ENCODE measurements around the gene LRRC71.

Gene LRRC71

DNA sequence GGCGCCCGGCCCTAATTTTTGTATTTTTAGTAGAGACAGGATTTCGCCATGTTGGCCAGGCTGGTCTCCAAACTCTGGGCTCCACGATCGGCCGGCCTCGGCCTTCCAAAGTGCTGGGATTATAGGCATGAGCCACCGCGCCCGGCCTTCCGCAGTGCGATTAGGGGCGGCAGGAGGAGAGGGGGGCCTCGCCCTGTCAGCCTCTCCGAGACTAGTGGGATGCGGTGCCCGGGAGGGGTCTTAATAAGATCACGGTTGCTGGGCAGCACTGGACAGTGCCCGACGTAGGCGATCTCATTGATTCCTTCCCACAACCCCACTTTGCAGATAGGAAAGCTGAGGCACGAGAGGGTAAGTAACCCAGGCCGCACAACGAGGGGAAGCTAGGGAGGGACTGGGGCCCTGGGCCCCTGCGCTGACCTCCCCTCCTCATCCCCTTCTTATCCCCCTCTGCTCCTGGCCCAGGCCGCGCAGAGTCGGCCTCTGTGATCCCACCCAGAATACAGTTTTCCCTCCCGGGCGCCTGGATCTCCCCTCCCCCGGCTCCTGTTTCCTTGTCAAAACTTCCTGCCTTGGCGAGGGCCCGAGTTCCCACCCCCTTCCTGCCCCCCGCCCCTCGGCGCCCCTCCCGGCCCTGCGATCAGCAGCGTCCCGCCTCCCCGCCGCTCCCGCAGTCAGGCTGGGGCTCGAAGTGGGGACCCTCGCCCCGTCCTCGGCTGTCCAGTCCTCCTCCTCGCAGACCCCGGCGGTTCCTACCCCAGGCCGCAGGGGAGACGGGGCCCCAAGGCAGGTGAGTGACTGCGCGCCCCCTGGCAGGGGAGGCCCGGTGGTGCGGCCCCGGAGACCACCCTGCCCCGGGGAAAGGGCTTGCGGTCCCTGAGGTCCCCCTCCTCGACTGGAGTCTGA lies 27.1 kb upstream of the LRRC71 start, which contains the start of gene PEAR1:
Gene PEAR1 (plus strand): TSS at position 671 of the 906 bp plus-strand sequence. CDS start 10,209 bp downstream, outside the sequence.
- no peak for DNase-seq

DNA sequence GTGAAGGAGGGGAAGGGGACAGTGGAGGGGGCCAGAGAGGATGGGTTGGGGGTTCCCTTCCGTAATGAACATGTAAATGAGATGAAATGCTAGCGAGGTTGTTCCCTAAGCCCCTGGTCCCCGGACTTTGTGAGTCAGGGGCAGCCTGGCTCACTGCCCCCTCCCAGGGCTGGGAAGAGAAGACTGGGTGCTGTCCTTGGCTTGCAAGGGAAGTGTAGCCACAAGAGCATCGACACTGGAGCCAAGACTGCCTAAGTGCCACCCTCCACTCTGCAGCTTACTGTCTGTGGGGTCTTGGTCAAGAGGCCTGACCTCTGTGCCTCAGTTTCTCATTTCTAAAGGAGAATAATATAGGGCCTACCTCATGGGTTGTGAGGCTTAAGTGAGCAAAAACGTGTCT lies 26.4 kb upstream of the LRRC71 start:
- DNase-seq = no peak

DNA sequence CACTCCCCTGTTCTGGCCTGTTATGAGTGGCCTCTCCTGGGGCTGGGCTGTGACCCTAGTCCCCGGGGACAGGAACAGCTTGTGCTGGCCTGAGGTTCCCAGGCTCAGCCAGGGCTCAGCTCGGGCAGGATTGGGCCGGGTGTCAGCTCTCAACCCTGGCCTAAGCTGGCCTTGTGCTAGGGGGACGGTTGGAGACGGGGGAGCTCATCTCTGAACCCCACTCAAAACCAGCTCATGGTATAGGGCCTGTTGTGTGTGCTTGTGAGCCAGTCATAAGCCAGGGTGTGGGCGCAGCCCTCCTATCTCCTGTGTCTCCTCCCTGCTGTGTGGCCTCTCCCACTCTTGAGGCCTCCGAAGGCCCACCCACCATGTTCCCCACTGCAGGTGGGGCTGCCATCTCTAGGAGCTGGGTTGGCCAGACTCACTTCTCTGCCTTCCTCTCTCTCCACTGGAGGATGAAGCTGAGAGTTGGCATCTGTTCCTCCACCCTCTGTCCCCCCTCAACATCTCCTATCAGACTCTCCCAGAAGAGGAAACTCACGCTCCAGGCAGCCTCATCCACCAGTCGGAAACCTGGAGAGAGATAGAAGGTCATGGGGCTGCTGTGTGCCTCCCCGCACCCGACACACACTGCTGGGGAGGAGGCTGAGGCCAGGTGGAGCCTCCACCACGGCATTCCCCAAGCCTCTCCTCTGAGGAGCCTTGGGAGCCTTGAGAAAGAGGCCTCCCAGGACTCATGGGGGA lies 25.5 kb upstream of the LRRC71 start:
- DNase-seq = no peak

DNA sequence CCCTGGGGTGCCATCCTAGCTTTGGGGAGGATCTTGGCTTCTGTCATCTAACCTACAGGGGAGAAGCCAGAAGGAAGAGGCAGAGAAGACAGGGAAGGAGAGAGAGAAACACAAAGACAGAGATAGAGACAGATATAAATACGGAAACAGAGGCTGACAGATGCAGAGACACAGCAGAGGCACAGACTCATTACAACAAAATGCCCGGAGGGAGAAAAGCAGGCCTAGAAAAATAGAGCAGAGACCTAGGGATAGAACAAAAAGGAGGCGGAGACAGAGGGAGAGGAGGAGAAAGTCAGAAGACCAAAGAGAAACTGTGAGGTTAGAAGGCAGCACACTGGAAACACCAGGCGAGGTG lies 25.0 kb upstream of the LRRC71 start:
- DNase-seq = no peak

DNA sequence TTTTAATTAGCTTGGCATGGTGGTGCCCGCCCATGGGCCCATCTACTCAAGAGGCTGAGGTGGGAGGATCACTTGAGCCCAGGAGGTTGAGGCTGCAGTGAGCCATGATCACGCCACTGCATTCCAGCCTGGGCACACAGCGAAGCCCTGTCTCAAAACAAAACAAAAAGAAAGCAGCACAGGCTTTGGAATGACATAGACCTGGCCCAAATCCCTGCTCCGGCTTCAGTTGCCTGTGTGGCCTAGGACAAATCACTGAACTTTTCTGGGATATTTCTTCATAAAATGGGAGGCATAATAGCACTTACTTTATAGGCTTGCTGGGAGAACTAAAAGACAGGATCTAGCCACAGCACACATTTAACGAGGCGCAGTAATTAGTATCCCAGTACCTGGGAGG lies 24.5 kb upstream of the LRRC71 start:
- no peak for DNase-seq

DNA sequence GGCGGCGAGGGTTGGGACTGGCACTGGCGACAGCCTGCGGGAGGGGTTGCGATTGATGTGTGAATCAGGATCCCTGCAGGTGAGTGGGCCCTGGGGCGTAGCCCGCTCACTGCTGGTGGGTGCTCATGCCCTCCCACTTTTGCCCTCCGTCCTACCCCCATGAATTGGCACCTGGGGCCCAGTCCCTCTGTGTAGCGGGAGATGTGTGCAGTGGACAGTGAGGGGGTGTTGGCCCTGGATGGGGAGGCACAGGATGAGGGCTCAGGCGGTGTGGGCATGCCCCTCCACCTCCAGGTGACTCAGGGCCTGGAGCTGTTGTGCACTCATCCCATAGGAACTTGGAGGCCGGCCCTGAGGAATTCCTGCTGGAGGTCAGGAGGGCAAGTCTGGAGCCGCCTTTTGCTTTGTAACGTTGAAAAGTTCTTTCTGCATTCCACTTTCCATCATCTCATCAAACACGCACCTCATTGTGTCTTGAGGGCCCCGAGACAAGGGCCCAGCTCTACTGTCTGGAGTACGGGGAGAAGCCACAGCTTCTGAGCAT lies 23.9 kb upstream of the LRRC71 start:
- DNase-seq = no peak

DNA sequence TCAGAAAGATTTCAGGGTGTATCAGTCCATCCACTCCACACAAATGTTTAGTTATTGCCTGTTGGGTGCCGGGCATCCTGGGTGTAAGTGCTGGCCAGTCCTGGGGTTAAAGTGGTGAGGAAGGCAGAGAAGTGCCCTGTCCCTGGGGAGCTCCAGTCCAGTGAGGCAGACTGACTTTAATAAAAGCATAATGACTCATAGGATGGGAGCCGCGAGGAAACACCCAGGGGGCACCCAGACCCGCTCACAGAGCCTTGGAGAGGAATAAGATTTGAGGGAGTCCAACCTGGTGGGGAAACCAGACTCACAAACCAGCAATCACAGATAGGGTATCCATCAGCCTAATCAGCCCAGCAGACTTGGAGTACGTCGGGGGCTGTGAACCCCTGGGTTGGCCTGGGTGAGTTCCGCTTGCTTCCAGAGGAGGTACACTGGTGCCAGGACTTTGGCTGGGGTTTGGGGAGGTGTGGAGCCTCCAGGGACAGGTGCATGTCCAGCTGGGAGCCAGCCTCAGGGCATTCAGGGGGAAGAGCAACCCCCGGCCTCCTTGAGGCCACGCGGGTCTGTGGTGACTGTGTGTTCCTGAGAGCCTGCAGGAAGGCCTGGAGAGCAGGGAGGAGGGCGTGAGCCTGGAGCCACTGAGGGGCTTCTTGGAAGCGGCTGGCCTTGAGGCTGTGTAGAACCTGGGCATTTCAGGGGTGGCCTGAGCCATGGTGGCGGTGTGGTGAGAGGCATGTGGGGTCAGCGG lies 23.2 kb upstream of the LRRC71 start:
- no peak for DNase-seq

DNA sequence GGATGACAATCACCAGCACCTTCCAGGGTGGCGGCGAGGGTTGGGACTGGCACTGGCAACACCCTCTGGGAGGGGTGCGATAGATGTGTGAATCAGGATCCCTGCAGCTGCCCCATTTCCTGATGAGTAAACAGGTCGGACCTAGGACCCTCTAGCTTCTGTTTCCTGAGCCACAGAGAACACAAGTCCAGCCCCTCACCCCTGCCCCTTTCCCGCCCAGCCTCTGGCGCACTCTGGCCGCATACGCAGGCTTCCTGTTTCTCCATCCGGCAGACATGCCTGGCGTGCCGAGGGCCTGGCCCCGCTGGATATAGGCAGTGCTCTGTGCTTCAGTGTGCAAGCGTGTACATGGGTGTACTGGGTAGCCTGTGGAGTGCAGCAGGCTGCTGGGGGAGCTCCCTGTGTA lies 22.3 kb upstream of the LRRC71 start:
- no peak for DNase-seq

DNA sequence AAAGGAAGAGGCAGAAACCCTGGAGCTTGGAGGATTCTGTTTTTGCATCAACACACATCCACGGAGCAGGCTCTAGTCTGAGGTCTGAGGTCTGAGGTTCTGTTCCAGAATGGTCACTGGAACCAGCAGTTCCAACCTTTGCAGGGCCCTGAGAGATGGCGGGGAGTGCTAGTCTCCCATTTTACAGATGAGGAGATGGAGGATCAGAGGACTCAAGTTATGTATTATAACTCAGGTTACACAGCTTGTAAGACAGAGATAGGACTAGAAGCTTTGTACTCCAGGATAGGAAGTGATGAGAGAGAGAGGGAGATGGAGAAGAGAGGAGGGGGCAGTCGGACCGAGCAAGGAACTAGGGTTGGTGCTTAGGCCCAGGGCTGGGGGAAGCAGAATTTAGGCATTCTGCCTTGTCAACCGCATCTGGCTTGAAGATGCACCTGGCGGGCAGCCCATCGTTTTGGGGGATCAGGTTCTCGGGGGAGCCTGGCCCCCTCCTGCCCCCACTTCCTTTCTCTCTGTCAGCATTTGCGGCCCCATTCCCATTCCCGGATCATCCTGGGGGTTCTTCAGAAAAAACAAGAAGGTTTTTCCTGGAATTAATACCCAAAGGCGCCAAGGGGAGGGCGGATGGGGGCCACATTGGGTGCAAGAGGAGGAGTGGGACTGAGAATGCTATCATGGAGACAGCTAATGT lies 21.3 kb upstream of the LRRC71 start:
- DNase-seq = no peak

DNA sequence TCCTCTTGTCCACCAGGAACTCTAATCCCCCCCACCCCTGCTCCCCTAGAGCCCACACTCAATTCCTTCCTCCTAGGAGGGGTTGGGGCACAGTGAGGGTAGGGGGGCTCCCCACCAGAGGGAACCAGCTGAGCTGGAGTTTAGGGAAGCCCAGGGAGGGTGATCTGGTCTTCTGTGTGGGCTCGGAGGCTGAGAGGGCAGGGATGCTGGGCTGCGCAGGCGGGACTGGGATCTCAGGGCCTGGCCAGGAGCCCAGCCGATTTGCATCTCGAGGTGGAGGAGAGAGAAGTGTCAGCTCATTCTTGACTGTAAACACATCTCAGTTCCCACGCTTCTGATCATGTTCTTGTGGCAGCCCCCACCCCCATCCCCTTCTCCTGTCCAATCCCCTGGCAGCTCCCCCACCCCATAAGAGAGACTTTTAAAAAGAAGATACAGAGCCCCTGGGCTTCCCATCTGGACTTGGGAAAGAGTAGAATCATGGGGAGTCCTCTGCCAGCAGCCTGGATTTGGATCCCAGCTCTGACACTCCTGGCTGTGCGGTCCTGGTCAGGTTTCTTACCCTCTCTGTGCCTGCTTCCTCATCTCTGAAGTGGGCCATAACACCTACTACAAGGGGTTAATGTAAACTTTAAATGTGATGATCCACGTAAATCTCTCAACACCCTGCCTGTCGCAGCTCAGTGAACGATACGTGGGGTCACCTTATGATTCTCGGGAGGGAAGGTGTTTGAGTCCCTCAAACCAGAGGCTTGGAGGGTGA lies 20.3 kb upstream of the LRRC71 start:
- no peak for DNase-seq

DNA sequence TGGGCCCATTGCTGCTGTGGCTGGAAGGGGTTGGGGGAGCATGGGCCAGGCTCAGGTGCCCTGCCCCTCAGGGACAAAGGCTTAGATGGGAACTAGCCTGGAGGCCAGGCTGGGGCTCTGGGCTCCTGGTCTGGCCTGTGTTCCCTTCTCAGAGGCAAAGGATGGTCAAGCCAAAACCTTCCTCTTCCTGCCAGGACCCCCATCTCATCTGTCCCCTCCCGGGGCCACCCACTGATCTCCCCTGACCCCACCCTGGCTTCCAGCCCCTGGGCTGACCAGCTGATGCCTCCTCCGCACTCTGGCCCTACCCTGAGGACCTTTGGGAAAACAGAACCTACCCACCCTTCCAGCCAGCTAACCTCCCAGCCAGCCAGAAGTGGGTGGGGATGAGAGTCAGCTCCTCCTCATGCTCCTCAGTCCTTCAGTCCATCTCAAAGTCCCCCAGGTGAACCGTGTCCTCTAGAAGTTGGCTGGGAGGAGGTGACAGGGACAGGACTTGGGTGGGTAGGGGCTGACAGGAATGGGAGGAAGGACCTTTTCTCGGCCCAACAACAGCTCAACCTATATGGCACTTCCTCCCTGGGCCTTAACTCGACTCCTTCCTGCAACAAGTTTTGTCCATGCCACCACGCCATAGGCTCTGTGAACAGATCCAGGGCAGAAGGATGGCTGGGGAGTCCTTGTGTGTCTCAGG lies 19.4 kb upstream of the LRRC71 start:
- DNase-seq = no peak

DNA sequence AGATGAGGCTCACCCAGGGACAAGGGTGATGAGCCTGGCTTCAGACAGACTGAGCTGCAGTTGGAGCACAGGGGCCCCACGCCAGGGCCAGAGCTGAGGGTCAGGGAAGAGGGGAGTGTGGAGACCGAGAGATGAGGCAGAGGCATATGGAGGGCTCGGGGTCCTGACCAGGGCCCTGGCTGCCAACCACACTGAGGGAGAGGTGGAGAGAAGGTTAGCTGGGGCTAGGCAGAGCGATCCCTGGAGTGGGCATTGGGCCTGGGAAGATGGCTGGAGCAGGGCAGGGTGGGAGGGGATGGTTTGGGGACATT lies 18.9 kb upstream of the LRRC71 start:
- no peak for DNase-seq

DNA sequence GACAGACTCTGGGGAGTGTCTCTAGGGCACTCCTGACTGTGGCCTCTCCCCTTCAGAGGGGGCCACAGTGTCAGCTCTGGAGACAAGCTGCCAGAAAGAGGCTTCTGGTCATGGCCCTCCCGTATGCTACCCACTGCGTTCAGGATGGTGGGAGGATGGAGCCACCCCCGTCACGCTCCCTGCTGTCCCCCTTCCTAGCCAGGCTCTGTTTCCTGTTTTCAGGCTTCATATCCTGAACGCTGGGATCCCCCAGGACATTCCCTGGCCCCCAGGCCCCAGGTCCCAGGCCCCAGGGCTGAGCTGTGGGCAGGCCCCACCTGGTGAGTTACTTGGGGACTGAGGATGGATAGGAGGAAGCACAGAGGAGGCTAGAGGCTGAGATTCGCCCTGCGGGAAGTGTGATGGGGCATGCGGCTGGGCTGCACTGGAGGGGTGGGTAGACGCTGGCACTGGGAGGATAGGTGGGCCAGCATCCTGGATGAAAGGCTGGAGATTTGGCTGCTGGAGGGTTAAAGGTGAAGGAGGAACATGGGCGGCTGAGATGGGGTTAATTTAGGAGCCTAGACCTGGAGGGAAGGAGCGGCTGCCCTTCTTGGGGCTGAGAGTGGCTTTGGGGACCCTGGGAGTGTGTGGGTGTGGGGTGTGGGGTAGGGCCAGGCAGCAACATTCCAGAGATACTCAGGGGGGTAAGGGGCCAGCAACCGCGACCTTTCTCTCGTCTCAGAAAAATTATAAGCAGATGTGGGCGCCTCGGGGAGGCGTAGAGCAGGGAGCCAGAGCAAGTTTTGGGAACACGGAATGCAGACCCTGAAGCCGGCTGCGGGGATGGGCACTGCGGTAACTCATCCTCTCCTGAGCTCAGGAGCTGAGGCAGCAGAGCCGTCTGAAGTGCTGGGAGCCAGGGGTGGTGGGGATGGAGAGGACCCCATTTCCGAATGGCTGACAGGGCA lies 18.2 kb upstream of the LRRC71 start:
- DNase-seq = no peak

DNA sequence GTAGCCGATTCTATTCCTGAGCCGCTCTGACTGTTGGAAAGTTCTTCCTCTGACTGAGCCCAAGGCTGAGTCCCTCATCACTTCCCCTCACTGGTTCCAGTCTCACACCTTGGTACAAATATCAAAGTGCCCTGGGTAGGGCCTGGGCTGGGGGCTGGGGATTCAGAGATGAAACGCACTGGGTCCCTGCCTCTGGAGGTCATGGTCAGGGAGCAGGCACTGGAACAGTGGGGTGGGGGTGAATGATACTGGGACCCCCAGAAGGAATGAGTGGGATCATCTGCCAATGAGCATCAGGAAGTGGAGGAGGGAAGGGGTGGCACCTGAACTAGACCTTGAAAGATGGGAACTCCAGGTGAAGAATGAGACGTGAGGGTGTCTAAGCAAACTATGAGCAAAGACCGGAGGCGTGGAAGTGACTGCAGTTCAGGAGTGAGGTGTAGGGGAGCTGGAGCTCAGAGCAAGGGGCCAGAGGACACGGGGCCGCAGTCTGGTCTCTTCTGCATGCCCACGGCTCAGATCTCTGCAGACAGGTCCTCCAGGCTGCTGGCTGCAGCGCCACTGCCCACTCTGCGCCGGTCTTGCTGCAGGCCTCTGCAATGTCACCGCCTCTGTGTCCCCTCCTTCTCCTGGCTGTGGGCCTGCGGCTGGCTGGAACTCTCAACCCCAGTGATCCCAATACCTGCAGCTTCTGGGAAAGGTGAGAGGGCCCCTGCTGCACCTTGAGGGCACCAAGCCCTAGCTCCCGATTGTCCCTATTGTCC lies 16.9 kb upstream of the LRRC71 start:
- no peak for DNase-seq

DNA sequence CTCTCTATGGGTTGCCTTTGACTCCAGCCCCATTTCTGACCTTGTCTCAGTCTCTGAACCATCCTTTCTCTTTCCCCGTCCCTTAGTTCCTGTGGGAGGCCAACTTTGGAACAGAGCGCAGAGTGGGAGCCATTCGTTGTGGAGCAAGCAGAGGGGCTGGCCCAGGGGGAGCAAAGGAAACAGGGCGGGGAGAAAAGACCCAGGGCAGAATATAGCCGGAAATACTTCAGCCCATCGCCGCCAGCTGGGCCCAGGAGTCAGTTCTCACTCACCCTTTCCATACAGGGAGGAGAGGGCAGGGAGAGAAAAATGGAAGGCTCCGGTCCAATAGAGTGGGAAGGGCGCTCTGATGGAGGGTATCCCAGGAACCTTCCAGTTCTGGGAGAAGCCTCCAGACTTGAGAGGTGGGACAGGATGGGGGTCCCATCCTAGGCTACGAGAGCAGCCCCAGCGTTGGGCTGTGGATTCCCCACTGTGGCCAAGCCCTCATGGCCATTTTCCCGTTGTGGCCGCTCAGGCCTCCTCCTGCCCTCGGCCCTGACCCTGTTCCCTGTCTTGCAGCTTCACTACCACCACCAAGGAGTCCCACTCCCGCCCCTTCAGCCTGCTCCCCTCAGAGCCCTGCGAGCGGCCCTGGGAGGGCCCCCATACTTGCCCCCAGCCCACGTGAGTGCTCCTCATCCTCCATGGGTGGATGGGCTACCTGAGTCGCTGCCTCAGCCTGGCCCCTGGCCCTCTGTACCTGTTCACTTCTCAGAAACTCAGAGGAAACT lies 16.1 kb upstream of the LRRC71 start:
- DNase-seq = no peak

DNA sequence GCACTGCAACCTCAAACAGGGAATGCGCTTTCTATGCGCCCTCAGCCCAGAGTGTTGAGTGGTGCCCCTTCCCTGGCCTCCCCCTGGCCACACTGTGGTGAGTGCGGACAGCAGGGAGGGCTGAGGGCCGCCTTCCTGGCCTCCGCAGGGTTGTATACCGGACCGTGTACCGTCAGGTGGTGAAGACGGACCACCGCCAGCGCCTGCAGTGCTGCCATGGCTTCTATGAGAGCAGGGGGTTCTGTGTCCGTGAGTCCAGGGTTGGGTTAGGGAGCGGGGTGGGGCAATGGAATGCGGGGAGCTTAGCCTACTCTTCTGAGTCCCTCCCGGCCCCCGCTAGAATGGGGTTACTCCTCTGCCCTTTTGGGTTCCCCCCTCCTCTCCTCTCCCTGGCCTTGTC lies 15.3 kb upstream of the LRRC71 start:
- DNase-seq = no peak

DNA sequence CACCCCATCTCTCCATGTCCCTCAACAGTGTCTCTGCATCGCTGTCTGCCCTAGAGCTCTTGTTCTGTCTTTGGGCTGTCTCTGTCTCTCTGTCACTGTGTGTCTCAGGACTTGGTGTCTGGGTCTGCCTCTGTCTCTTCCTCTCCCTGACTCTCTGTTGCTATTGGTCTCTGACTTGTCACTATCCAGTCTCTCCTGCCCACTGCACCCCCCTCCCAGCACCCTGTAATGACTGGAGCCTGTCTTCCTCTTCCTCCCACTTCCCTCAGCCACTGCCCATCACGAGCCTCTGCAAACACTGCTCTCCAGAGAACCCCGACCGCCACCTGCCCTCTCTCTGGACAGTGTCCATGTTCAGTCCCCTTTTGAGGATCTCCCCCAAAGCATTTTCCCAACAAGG lies 14.8 kb upstream of the LRRC71 start:
- DNase-seq = no peak

DNA sequence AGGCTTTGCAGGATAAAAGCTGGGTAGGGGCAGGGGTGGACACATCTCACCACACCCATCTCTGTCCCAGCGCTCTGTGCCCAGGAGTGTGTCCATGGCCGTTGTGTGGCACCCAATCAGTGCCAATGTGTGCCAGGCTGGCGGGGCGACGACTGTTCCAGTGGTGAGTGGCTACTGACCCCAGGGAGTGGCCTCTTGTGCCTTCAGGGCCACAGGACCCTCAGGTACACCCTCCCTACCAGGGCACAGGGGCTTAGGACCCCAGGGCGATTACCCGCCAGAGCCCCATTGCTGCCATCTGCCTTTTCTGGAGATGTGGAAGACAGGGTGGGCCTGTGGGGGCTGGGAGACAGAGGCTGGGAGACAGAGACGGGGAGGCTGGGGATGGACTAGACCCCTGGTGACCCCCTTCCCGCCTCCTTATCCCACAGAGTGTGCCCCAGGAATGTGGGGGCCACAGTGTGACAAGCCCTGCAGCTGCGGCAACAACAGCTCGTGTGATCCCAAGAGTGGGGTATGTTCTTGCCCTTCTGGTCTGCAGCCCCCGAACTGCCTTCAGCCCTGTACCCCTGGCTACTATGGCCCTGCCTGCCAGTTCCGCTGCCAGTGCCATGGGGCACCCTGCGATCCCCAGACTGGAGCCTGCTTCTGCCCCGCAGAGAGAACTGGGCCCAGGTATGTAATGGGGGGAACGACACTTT lies 14.1 kb upstream of the LRRC71 start:
- no peak for DNase-seq

Data from activated naive CD4-positive, alpha-beta T cell treated with Interleukin-2 at 50 U/mL for 16 hours (primary cell).